NCI-H345 (cell line): ENCODE measurements around the gene HS3ST1.

Source experiments
- DNase-seq: peaks from one replicate; lab custom pipeline; 2025; lab: John Stamatoyannopoulos, UW

HS3ST1 gene

GRCh38 chr4:11431111-11431510 lies 2.4 kb upstream of the HS3ST1 start:
- no peak for DNase-seq

- DNase-seq = no peak
These were observed 1.8 kb upstream of the HS3ST1 start for GRCh38 chr4:11430536-11430935.

GRCh38 chr4:11429699-11430045 lies 978 bp upstream of the HS3ST1 start:
- no peak for DNase-seq

GRCh38 chr4:11428899-11429698 lies 405 bp upstream of the HS3ST1 start:
- DNase-seq = peak; percentile 81

- no peak for DNase-seq
These were observed 1.3 kb downstream of the HS3ST1 start for GRCh38 chr4:11427121-11427996.

GRCh38 chr4:11426731-11427120 lies 2.0 kb downstream of the HS3ST1 start:
- no peak for DNase-seq

DNA sequence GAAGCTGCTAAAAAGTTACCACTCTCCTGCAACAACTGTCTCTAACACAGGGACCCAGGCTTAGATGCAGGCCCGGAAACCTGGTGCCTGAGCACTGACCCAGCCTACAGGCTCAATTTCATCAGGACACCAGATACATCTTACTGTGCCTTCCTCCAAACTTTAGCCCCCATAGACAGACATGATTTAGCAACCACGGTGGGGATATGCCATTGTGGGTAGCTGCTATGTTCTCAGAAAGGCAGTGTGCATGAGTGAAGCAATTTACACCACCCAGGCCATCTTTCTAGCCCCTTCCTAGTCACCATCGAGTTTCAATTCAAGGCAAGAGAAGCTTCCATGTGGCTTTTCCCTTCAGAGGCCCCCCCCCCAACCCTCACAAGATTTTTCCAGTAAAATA lies 2.7 kb downstream of the HS3ST1 start:
- DNase-seq = no peak

DNA sequence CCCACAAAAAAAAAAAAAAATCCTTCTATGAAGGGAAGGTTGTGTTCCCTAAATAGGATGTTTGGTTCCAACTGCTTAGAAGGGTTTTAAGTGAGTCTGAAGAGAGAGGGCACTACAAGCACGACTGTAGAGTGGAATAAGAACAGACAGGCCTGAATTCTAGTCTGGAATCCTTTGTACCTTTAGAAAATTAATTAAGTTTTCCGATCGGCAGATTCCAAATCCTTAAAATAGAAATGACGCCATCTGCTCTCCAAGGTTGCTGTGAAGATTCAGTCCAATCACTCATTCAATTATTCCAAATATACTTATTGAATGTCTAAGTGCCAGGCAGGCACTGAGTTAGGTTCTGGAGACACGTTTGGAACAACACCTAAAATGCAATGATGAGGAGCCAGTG lies 3.8 kb downstream of the HS3ST1 start:
- no peak for DNase-seq

- DNase-seq = peak; percentile 22
These were observed 4.7 kb downstream of the HS3ST1 start for GRCh38 chr4:11424000-11424399.

GRCh38 chr4:11423465-11423864 lies 5.2 kb downstream of the HS3ST1 start:
- no peak for DNase-seq

- DNase-seq = no peak
These were observed 7.6 kb downstream of the HS3ST1 start for GRCh38 chr4:11421116-11421515.

GRCh38 chr4:11420327-11420726 lies 8.4 kb downstream of the HS3ST1 start:
- no peak for DNase-seq

- no peak for DNase-seq
These were observed 10.1 kb downstream of the HS3ST1 start for GRCh38 chr4:11418610-11419009.

DNA sequence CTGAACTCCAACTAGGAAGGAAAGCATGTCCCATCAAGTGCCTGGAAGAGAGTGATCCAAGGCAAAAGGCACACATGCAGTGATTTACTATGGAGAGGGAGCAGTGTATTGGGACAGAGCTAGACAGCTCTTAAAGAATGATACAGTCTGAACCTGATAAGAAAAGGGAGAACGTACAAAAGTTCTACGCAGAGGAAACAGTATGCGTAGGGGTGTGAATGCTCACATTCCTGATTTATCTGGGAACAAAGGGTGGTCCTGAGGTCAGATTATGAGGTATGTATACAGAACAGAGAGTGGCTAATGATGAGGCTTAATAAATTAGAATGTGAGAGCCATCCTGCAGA lies 12.0 kb downstream of the HS3ST1 start:
- DNase-seq = no peak

DNA sequence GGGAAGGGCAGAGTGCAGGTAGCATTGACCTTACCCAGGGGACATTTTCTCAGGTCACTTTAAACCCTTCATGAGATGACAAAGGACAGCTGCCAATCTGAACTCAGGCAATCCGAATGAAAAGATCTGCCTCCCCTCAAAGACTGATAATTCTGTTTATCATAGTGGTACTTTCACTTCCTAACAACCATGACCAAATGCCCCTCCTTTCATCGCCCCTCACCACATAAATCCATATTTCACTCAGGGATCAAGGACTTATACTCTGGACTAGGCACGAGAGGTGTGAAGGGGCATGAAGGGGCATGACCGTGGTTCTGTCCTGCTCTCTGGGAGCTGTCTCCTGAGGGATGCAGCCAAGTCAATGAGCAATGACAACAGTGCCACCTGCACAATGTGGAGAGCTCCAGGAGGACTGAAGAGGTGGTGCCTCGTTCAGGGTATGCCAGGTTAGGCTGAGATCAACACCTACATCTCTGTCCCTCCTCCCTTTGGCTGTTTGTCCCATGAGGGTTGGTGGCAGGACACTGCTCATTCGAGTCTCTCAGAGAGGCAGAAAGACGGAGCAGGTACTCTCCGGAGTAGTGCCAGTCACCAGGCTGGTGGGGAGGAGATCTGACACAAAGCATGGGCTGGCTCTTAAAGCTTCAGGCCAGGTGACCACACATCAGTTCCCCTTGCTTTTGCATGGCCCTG lies 12.5 kb downstream of the HS3ST1 start:
- peak; percentile 24 for DNase-seq

DNA sequence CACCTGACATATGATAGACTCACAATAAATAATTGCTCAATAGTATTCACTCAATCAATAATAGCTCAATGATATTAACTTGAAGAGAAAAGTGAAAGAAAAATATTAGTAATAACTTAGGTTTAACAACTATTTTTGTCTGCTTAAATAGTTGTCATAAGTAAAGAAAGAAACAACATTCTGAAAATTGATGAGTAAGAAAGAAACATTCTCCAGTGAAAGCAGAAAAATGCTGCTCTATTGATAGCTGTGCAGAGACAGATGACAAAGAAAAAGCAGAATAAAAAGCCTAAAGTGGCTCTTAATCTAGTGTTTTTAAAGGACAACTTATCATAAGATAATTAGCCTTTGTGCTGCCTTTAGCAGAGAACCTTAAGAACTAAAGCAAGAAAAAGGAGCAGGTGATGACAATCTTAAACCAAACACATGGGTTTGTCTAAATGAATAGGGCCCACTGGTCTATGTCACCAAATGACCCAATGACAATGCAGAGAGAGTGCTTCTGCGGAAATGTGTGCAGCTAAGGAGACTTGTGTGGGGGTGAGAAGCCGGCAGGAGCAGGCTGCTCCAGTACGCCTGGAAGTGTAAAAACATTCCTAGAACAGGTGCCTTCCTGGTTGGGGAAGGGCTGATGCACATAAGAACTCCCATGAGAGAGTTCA lies 13.2 kb downstream of the HS3ST1 start:
- no peak for DNase-seq

DNA sequence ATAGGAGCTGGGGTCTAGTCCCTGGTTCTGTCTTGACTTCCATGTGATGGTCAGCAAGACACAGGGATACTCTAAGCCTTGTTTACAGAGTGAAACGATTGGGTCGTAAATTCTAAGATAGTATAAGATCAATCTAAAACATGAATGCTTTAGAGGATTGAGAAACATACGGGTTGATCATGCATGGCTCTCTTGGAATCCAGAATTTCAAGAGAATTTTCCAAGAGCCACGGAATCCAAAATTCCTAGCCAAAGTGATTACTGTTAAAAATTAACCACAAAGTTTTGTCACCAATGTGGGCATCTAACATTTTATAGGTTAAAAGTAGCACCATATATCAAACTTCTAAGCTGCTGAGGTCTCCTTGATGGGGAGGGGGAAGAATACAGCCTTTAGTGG lies 16.5 kb downstream of the HS3ST1 start:
- DNase-seq = no peak

- DNase-seq = no peak
These were observed 19.1 kb downstream of the HS3ST1 start for GRCh38 chr4:11409632-11410031.

- no peak for DNase-seq
These were observed 20.3 kb downstream of the HS3ST1 start for GRCh38 chr4:11408233-11408967.

- DNase-seq = no peak
These were observed 21.1 kb downstream of the HS3ST1 start for GRCh38 chr4:11407551-11407950.

- peak; percentile 5 for DNase-seq
These were observed 24.3 kb downstream of the HS3ST1 start for GRCh38 chr4:11404431-11404830.

DNA sequence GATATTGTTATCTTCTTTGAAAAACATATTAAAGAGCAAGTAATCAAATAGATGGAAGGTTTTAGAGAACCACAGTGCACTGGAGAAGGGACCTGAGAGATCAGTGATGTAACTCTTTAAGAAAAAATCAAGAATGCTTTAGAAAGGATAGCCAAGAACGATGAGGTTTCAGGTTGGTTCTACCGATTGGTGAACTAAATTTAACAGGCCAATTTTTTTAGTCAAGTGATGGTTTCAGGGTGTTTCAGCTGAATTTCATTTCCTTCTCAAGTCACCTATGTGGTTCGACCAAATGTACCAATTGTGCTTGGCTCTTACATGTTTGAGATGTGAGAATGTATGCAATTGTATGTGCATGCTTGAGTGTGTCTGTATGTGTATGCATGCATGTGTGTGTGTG lies 26.5 kb downstream of the HS3ST1 start:
- DNase-seq = no peak
